Type B pancreatic cell (in vitro differentiated cells): ENCODE data around the gene ASCL3. TPM values are rescaled to one million over a fixed set of nuclear protein-coding genes. Genes with fewer than 3 reads are reported as not detected.
A peak's percentile ranks its signal among the peaks of the same experiment; 100 is the strongest.

Experiments used
- DNase-seq: peaks from one replicate; pipeline ENCODE4 v3.0.0; 2021; ENCODE audit warnings: mixed read lengths; ENCODE audit not compliant: unreplicated experiment; ENCODE audit errors: extremely low spot score
- H3K27ac Mint-ChIP-seq: 2 replicates; pipeline ENCODE4 v1.8.0; 2021; ENCODE audit warnings: mild to moderate bottlenecking, mixed read lengths
- H3K27me3 Mint-ChIP-seq: 2 replicates; pipeline ENCODE4 v1.8.0; 2021; ENCODE audit warnings: mixed read lengths
- H3K36me3 Mint-ChIP-seq: 2 replicates; pipeline ENCODE4 v1.8.0; 2021; ENCODE audit warnings: mixed read lengths
- H3K4me1 Mint-ChIP-seq: one replicate; pipeline ENCODE4 v1.8.0; 2021; ENCODE audit warnings: mixed read lengths; ENCODE audit not compliant: unreplicated experiment
- H3K4me3 Mint-ChIP-seq: 2 replicates; pipeline ENCODE4 v1.8.0; 2021; ENCODE audit warnings: mild to moderate bottlenecking, mixed read lengths
- H3K9me3 Mint-ChIP-seq: 2 replicates; pipeline ENCODE4 v1.8.0; 2021; ENCODE audit warnings: mixed read lengths
- total RNA-seq: library from RNA; stranded (reverse); gene quantifications from 2 replicates; pipeline ENCODE4 v1.2.1, GENCODE V29; 2021; ENCODE audit warnings: low replicate concordance
- TF ChIP-seq, protein P1 (sequence below): fragments of 200-600 bp; sonication (generic); conservative IDR thresholded peaks from 2 replicates; pipeline ENCODE4 v1.5.0; 2021; ENCODE audit warnings: antibody characterized with exemption, mild to moderate bottlenecking

ASCL3 gene
- total RNA-seq, 1 donor from 2014 or later, result not detected

GRCh38 chr11:8925711-8926110 is 17.1 kb downstream of the ASCL3 start:
- Mint-ChIP-seq H3K4me1 (no peaks in the 10 kb centered on the region), H3K9me3 (no peaks in the 10 kb centered on the region), H3K36me3 (no peaks in the 10 kb centered on the region), H3K27ac (no peak overlapping the region), H3K4me3 (no peak overlapping the region), H3K27me3 (no peaks in the 10 kb centered on the region)
- no peak for DNase-seq
- TF ChIP-seq, protein P1, sequence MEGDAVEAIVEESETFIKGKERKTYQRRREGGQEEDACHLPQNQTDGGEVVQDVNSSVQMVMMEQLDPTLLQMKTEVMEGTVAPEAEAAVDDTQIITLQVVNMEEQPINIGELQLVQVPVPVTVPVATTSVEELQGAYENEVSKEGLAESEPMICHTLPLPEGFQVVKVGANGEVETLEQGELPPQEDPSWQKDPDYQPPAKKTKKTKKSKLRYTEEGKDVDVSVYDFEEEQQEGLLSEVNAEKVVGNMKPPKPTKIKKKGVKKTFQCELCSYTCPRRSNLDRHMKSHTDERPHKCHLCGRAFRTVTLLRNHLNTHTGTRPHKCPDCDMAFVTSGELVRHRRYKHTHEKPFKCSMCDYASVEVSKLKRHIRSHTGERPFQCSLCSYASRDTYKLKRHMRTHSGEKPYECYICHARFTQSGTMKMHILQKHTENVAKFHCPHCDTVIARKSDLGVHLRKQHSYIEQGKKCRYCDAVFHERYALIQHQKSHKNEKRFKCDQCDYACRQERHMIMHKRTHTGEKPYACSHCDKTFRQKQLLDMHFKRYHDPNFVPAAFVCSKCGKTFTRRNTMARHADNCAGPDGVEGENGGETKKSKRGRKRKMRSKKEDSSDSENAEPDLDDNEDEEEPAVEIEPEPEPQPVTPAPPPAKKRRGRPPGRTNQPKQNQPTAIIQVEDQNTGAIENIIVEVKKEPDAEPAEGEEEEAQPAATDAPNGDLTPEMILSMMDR, result no peak

GRCh38 chr11:8922691-8923090 is 20.1 kb downstream of the ASCL3 start:
- DNase-seq, result no peak
- H3K9me3 Mint-ChIP-seq, result no peaks in the 10 kb centered on the region
- TF ChIP-seq, protein P1, result no peak
- no peak overlapping the region for H3K4me3 Mint-ChIP-seq
- H3K27me3 Mint-ChIP-seq, result no peaks in the 10 kb centered on the region
- no peaks in the 10 kb centered on the region for H3K4me1 Mint-ChIP-seq
- H3K27ac Mint-ChIP-seq, result no peak overlapping the region
- H3K36me3 Mint-ChIP-seq, result peaks cover 5% of the 10 kb centered on the region

GRCh38 chr11:8917157-8917825 is 25.5 kb downstream of the ASCL3 start:
- no peaks in the 10 kb centered on the region for H3K27me3 Mint-ChIP-seq
- H3K9me3 Mint-ChIP-seq, result no peaks in the 10 kb centered on the region
- no peak overlapping the region for H3K4me3 Mint-ChIP-seq
- H3K36me3 Mint-ChIP-seq, result peaks cover 15% of the 10 kb centered on the region
- H3K4me1 Mint-ChIP-seq, result peaks cover 24% of the 10 kb centered on the region
- TF ChIP-seq, protein P1, result no peak
- no peak overlapping the region for H3K27ac Mint-ChIP-seq
- DNase-seq, result no peak

- Mint-ChIP-seq H3K4me3 (peak overlapping the region; percentile 73), H3K36me3 (peaks cover 15% of the 10 kb centered on the region), H3K27me3 (no peaks in the 10 kb centered on the region), H3K9me3 (no peaks in the 10 kb centered on the region), H3K4me1 (peaks cover 32% of the 10 kb centered on the region), H3K27ac (no peak overlapping the region)
- TF ChIP-seq, protein P1, result no peak
- no peak for DNase-seq
Measured at GRCh38 chr11:8914661-8915018, 28.2 kb downstream of the ASCL3 start.

- Mint-ChIP-seq H3K4me3 (peak overlapping the region; percentile 73), H3K9me3 (no peaks in the 10 kb centered on the region), H3K27ac (no peak overlapping the region), H3K4me1 (peaks cover 34% of the 10 kb centered on the region), H3K36me3 (peaks cover 14% of the 10 kb centered on the region), H3K27me3 (peaks cover 2% of the 10 kb centered on the region)
- DNase-seq, result no peak
- TF ChIP-seq, protein P1, result peak; percentile 73
Measured at GRCh38 chr11:8913961-8914660, 28.7 kb downstream of the ASCL3 start.
